IPS-18c (cell line): ENCODE results near the gene SAE1.
"Not testable (repeated sequence)": the region's sequence is repeated elsewhere in the genome, so short reads cannot be mapped to it uniquely, and the experiment has no call there.

Source experiments
- H3K4me3 ChIP-seq: 2 replicates; pipeline ENCODE4 v1.7.0; 2013; ENCODE audit warnings: low read depth, mild to moderate bottlenecking, low read length, moderate library complexity; ENCODE audit not compliant: insufficient read depth
- H3K9me3 ChIP-seq: one replicate; pipeline ENCODE4 v1.6.1; 2013; ENCODE audit warnings: mild to moderate bottlenecking, low read length, moderate library complexity; ENCODE audit not compliant: control insufficient read depth, insufficient read depth

SAE1 gene

GRCh38 chr19:47101116-47101515 lies 29.5 kb upstream of the SAE1 start:
- not testable (repeated sequence) for H3K4me3 ChIP-seq, H3K9me3 ChIP-seq

GRCh38 chr19:47102346-47103060 lies 28.1 kb upstream of the SAE1 start:
- Histone ChIP-seq H3K4me3 (no peak overlapping the region), H3K9me3 (no peaks in the 10 kb centered on the region)

GRCh38 chr19:47104680-47105079 lies 26.0 kb upstream of the SAE1 start:
- Histone ChIP-seq H3K4me3 (no peak overlapping the region), H3K9me3 (no peaks in the 10 kb centered on the region)

GRCh38 chr19:47105874-47106273 lies 24.8 kb upstream of the SAE1 start:
- H3K9me3 ChIP-seq = no peaks in the 10 kb centered on the region
- H3K4me3 ChIP-seq = no peak overlapping the region

GRCh38 chr19:47106821-47107201 lies 23.8 kb upstream of the SAE1 start:
- Histone ChIP-seq H3K9me3 (peaks cover 2% of the 10 kb centered on the region), H3K4me3 (no peak overlapping the region)

GRCh38 chr19:47107202-47107952 lies 23.3 kb upstream of the SAE1 start:
- no peak overlapping the region for H3K4me3 ChIP-seq
- H3K9me3 ChIP-seq = peaks cover 2% of the 10 kb centered on the region

DNA sequence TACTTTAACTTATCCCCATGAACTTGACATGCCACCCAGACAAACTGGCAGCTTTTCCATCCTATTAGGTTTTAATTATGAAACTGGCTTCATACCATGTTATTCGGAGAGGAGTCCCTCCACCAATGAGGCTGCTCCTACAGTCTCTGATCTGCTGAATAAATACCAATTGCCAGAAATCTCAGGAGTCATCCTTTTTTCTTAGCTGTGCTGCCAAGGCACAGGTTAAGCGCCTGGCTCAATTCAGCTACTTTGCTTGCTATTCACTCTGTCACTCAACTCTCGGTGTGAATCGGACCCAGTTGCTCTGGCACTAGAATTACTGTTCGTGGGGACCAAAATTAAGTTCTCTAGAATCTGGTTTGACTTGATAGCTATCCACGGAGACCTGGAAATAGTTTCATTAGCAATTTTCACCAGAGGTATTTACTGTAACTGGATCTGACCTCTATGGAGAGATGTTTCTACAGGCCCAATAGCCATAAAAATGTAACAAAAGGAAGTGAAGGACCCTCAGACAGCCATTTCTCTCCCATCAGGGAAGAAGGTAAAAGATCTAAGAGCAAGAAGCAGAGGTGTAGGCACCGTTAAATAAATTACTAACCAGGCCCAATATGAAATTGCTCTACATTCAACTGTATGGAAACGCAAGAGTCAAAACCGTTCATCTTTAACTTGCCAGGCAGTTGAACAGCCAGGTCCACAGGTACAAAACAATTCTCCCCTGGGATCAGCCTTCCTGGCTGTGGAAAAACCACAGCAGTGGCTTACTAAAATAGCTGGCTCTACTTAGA lies 22.5 kb upstream of the SAE1 start:
- peak overlapping the region; percentile 20; the same call in 1 of the 2 replicates for H3K4me3 ChIP-seq
- H3K9me3 ChIP-seq = peaks cover 2% of the 10 kb centered on the region

DNA sequence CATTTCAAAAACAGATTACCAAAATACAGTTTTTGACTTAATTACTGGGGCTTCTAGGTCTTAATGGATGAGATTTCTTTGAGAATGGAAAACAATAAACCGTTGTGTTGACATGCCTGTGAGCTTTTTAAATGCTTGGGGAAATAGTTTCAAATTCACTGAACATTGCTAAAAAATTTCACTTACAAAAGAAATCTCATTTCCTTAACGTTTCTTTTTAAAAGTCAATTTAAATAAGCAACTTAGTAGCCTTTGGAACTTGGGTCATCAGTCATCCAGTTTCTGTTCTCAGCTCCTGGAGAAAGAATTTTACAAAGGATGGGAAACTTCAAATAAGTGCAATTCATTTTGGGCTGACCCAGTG lies 21.5 kb upstream of the SAE1 start:
- Histone ChIP-seq H3K4me3 (peak overlapping the region; percentile 89; the same call in 1 of the 2 replicates), H3K9me3 (peaks cover 2% of the 10 kb centered on the region)

- peak overlapping the region; percentile 89 for H3K4me3 ChIP-seq
- H3K9me3 ChIP-seq = peaks cover 2% of the 10 kb centered on the region
Measured at GRCh38 chr19:47109541-47110375, 20.9 kb upstream of the SAE1 start.

- Histone ChIP-seq H3K9me3 (peaks cover 2% of the 10 kb centered on the region), H3K4me3 (peak overlapping the region; percentile 89)
Measured at GRCh38 chr19:47110521-47111005, 20.1 kb upstream of the SAE1 start.

DNA sequence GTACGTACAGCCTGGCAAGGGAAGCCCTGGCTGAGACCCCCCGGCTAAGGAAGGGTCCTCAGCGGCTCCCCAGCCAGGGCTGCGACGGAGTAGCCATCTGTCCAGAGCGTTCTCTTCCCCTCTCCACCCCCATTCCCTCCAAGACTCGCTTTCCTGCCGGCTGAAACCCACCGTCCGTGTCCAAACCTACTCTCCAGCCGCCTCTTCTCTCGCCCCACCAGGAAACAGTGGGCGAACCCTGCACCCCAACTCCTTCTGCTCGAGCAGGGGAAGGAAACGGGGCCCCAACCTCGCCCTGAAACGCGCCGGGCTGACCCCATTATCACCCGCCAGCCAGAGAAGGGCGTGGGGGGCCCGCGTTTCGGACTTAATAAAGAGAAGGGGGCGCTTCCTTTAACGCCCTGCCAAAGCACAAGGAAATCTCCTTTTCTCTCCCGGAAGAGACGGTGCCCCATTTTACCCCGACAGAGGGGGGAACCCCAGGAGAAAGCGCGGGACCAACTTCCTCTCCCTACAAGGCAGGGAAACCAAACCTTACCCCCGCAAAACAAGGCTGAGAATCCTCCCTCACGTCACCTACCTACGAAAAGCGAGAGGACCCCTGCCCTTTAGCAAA lies 19.5 kb upstream of the SAE1 start:
- peaks cover 2% of the 10 kb centered on the region for H3K9me3 ChIP-seq
- peak overlapping the region; percentile 89 for H3K4me3 ChIP-seq

GRCh38 chr19:47111682-47112165 lies 18.9 kb upstream of the SAE1 start:
- peaks cover 2% of the 10 kb centered on the region for H3K9me3 ChIP-seq
- H3K4me3 ChIP-seq = peak overlapping the region; percentile 89

DNA sequence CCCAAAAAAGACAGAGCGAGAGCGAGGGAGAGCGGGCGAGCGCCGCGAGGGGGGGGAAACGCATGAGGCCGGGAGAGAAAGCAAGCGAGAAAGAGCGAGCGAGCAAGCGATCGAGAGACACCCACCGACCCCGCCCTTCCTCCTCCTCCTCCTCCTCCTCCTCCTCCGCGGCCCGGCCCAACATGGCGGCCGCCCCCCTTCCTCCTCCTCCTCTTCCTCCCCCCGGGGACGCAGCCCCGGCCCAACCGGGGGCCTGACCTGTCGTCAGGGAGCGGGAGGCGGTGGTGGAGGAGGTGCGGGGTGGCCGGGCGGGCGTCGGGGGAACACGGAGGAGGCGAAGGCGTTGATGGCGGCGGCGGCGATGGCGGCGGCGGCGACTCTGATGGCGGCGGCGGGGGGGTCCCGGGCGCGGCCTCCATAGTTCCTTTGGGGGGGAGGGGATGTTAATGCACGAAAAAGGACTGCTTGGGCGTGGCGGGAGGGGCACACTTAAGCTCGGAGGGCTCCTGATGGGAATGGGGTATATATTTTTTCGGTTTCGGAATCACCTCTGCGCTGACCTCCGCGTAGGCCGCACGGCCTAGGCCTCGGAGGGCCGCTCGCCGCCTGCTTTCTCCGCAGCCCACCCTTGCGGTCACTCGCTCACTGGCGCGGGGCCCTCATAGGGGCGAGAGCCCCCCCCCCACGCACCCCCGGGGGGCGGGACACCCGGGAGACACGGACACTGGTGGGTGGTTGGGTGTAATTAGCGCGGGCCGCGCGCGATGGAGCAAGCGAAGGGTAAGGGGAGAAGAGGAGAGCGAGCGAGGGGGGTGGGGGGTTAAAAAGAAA lies 18.3 kb upstream of the SAE1 start:
- peak overlapping the region; percentile 89 for H3K4me3 ChIP-seq

GRCh38 chr19:47112997-47113849 lies 17.4 kb upstream of the SAE1 start, which contains the start of gene ZC3H4:
TSS of gene ZC3H4 (minus strand) at chr19:47113776. CDS start at chr19:47112584, 1,192 bp downstream.
- H3K4me3 ChIP-seq = peak within 1 kb of the TSS; percentile 89
- H3K9me3 ChIP-seq = peaks cover 2% of the 10 kb centered on the region

More for the DNA sequence above, 18.3 kb upstream of the SAE1 start:
- peaks cover 2% of the 10 kb centered on the region for H3K9me3 ChIP-seq
